Mucosa of descending colon (tissue), 3 donors: Measurements from ENCODE around the gene SERTAD4. TPM values are rescaled to one million over a fixed set of nuclear protein-coding genes. Genes with fewer than 3 reads are reported as not detected.

Source experiments
- ATAC-seq: fragments of 200-7000 bp; cut with Tn5 transposase; one replicate; pipeline ENCODE4 v1.9.1; 2020; ENCODE audit warnings: mild to moderate bottlenecking, moderate library complexity
- DNase-seq, 3 donors: peaks; one replicate each; pipeline ENCODE4 v3.0.0-alpha.2; 2020
- H3K36me3 ChIP-seq: fragments of 200-600 bp; one replicate; pipeline ENCODE4 v1.8.0; 2021; ENCODE audit warnings: low read depth, mild to moderate bottlenecking
- H3K4me1 ChIP-seq: fragments of 200-600 bp; one replicate; pipeline ENCODE4 v1.8.0; 2021; ENCODE audit warnings: low read depth, mild to moderate bottlenecking
- H3K4me3 ChIP-seq: fragments of 200-600 bp; one replicate; pipeline ENCODE4 v1.8.0; 2021; ENCODE audit warnings: mild to moderate bottlenecking
- H3K9me3 ChIP-seq: fragments of 200-600 bp; one replicate; pipeline ENCODE4 v1.8.0; 2021; ENCODE audit warnings: mild to moderate bottlenecking
- intact Hi-C, 2 donors: fragments of 100-400 bp; cut with DNase I in 1 of 2; cut with micrococcal nuclease in 1 of 2; formaldehyde crosslinking; loops; one replicate each; pipeline versions ENCODE4 v1.11.0 to v1.11.1; 2022; cut with DNase I, micrococcal nuclease
- total RNA-seq, 3 donors: library from RNA; stranded (reverse); fragmentation: NEBNext Ultra II Directional in 2 of 3; extraction: Animal tissue kit (Norgen Biotek cat#: 25700) in 2 of 3; gene quantifications; one replicate each; pipeline versions ENCODE4 v1.2.1 to v1.2.4, GENCODE V29; 2021 to 2023
- TF ChIP-seq, protein P1 (sequence below): fragments of 200-600 bp; IDR thresholded peaks from one replicate; pipeline ENCODE4 v1.8.0; 2022; ENCODE audit warnings: antibody characterized with exemption, mild to moderate bottlenecking
- donor health status: DM: no; HTN: no; CAD: no; lungs with moderate emphysema.
- donor health status: DM: no; HTN: no; CAD: no.
- donor health status: DM: no; HTN: yes; CAD: no.

Gene SERTAD4
- total RNA-seq, 3 donors from 2014 or later = 4.2 to 17.1 (median 6.0) TPM

- H3K4me3 ChIP-seq = no peak overlapping the region
- peaks cover 22% of the 10 kb centered on the region for H3K4me1 ChIP-seq
- DNase-seq (no peak), ATAC-seq (no peak)
- no peaks in the 10 kb centered on the region for H3K36me3 ChIP-seq
- H3K9me3 ChIP-seq = no peaks in the 10 kb centered on the region
- intact Hi-C loops = no loop called here
- TF ChIP-seq, protein P1, sequence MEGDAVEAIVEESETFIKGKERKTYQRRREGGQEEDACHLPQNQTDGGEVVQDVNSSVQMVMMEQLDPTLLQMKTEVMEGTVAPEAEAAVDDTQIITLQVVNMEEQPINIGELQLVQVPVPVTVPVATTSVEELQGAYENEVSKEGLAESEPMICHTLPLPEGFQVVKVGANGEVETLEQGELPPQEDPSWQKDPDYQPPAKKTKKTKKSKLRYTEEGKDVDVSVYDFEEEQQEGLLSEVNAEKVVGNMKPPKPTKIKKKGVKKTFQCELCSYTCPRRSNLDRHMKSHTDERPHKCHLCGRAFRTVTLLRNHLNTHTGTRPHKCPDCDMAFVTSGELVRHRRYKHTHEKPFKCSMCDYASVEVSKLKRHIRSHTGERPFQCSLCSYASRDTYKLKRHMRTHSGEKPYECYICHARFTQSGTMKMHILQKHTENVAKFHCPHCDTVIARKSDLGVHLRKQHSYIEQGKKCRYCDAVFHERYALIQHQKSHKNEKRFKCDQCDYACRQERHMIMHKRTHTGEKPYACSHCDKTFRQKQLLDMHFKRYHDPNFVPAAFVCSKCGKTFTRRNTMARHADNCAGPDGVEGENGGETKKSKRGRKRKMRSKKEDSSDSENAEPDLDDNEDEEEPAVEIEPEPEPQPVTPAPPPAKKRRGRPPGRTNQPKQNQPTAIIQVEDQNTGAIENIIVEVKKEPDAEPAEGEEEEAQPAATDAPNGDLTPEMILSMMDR = no peak
Measured at GRCh38 chr1:210248341-210248740, 15.7 kb downstream of the SERTAD4 start.

GRCh38 chr1:210250665-210250997 is 18.0 kb downstream of the SERTAD4 start:
- TF ChIP-seq, protein P1 = no peak
- peaks cover 22% of the 10 kb centered on the region for H3K4me1 ChIP-seq
- H3K36me3 ChIP-seq = no peaks in the 10 kb centered on the region
- H3K9me3 ChIP-seq = no peaks in the 10 kb centered on the region
- peak; percentile 48 to 63 (median 53) for DNase-seq
- H3K4me3 ChIP-seq = no peak overlapping the region
- peak; percentile 20 for ATAC-seq
- intact Hi-C loops = no loop called here

- intact Hi-C loops = no loop called here
- ATAC-seq (peak; percentile 48), DNase-seq (peak; percentile 49 to 69 (median 66))
- no peaks in the 10 kb centered on the region for H3K36me3 ChIP-seq
- peaks cover 22% of the 10 kb centered on the region for H3K4me1 ChIP-seq
- TF ChIP-seq, protein P1 = no peak
- H3K4me3 ChIP-seq = no peak overlapping the region
- no peaks in the 10 kb centered on the region for H3K9me3 ChIP-seq
Measured at GRCh38 chr1:210250998-210251679, 18.5 kb downstream of the SERTAD4 start.

DNA sequence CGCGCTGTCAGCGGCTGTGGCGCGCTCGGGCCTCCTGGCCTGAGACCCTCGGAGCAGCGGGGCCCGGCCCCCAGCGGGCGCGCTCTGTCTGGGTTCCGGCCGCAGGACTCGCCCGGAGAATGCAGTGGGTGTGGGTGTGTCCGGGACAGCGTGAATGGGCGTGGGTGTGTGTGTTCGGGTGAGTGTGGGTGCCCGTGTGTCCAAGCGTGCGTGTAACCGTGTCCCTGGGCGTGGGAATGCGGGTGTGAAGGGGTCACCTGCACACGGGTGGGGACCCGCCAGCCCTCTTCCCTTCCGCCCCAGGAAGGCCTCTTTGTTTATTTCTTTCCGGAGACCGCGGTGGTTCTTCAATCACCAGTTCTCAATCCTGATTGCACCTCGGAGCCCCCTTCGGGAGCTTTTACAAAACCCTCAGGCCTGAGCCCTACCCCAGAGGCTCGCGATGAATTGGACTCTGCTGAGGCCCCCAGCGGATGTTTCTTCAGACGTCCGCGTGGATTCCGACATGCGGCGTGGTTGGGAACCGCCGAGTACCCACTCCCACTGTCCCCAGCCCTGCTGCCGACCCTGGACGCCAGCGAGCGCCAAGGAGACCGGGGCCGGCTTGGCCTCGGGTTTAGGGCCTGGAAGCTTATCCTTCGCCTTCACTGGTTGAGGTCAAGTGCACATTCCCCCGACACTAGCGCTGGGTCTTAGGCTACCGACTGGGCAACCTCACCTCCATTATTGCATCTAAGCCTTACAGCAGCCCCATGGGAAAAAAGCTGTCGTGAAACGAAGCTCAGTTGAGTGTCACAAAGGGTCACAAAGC is 19.3 kb downstream of the SERTAD4 start:
- ATAC-seq (peak; percentile 65), DNase-seq (peak; percentile 57 to 68 (median 62))
- Histone ChIP-seq H3K36me3 (no peaks in the 10 kb centered on the region), H3K9me3 (no peaks in the 10 kb centered on the region), H3K4me1 (peaks cover 22% of the 10 kb centered on the region), H3K4me3 (no peak overlapping the region)
- intact Hi-C loops = no loop called here
- TF ChIP-seq, protein P1 = no peak

DNA sequence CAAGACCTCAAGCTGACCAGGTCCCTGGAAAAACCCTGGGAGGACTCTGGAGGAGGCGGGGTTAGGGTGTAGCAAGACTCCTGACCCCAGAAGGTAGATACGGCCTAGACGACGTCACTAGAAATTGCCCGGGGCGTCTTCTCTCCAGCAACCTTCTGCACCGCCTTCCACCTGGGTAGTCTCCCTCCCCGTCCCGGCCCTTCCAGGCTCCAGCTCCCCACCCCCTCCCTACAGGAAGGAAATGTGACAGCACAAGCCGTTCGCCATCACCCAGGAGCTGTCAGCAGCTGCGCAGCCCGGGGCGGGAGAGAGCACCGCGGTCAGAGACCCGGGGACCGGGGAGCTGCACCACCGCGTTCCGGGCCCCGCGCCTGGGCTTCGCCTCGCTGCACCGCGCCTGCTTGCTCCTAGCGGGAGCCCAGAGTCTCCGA is 20.0 kb downstream of the SERTAD4 start:
- DNase-seq (peak; percentile 78), ATAC-seq (peak; percentile 87)
- TF ChIP-seq, protein P1 = no peak
- no peaks in the 10 kb centered on the region for H3K36me3 ChIP-seq
- H3K9me3 ChIP-seq = no peaks in the 10 kb centered on the region
- intact Hi-C loops = no loop called here
- H3K4me3 ChIP-seq = no peak overlapping the region
- H3K4me1 ChIP-seq = peaks cover 22% of the 10 kb centered on the region
